GM19099 (cell line): Measurements from ENCODE around the gene DSP.

ENCODE experiments used
- POLR2A ChIP-seq: IDR thresholded peaks from 3 replicates; pipeline ENCODE4 v1.6.1; 2011; ENCODE audit warnings: low read depth; ENCODE audit not compliant: insufficient read length; ENCODE audit errors: extremely low read depth

DSP gene

DNA sequence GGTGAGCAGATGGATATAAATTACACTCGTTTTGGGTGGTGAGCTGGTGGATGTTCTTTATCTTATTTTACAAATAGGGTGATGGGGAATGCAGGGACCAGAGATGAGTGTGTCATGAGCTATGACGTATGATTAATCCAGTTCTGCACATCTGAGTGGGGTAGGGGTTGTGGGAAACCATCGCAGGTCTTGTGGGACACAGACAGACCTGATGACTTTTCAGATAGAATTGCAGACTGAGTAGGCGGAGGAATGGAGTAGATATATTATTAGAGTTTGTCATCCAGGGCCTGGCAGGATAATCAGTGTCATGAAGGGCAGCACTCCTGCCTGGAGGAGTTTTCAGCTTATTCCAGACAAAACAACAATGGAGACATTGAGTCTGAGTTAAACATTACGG lies 12.9 kb upstream of the DSP start:
- TF ChIP-seq POLR2A: no peak

DNA sequence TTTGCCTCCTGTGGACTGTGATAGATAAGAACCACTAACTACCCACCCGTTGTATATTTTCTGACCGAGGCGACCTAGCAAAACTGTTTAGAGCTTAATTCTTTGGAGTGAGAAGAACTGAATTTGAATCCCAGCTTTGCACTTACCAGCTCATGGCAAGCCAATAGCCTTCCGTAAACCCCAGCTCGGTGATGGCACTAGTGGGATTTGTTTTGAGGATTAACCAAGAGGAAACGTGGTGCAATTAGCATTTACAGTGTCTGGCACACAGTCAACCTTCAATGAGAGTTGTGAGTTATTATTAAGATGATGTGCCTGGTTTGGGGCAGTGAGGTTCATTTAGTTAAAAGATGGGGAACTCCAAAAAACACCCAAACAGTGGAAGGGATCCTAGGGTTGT lies 12.3 kb upstream of the DSP start:
- no peak for TF ChIP-seq POLR2A

DNA sequence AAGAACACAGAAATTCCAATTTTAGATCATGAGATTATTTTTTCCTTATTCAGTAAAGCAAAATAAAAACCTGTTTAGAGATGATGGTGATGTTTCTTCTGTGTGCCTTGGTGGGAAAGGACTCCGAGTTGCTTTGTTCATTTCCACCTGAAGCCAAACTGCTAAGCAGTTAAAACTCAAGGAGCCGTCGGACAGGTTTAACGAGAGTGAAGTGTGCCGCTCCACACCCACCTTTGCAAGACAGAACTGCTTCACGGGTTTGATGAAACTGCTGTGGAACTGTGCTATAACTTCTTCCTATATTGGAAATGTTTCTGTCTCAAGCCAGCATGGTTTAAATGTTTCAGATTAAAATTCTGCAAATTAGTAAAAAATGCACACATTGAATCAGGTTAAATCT lies 9.2 kb upstream of the DSP start:
- no peak for TF ChIP-seq POLR2A

DNA sequence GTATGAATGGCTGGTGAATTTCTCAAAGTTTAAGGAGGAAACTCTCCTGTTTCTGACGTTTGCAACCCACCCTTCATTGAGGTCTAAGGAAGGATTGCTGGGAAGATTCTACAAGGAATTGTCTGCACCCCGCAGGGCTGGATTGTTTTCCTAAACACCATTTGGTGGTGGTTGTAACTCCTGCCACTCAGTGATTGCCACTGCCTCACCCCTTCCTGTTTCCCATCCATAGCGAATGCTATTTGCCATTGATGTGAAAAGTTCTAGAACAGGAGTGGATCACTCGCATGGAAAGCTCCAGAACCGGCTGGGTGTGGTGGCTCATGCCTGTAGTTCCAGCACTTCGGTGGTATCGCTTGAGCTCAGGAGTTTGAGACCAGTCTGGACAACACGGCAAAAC lies 8.7 kb upstream of the DSP start:
- no peak for TF ChIP-seq POLR2A

DNA sequence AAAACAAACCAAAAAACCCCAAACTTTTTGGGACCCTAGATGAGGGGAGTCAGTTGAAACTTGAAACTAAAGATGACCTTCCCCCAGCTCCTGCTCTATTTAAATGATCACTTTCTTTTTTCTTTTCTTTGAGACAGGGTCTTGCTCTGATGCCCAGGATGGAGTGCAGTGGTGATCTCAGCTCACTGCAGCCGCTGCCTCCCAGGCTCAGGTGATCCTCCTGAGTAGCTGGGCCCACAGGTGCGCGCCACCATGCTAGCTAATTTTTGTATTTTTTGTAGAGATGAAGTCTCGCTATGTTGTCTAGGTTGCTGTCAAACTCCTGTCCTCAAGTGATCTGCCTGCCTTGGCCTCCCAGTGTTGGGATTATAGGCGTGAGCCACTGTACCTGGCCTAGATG lies 7.3 kb upstream of the DSP start:
- no peak for TF ChIP-seq POLR2A

DNA sequence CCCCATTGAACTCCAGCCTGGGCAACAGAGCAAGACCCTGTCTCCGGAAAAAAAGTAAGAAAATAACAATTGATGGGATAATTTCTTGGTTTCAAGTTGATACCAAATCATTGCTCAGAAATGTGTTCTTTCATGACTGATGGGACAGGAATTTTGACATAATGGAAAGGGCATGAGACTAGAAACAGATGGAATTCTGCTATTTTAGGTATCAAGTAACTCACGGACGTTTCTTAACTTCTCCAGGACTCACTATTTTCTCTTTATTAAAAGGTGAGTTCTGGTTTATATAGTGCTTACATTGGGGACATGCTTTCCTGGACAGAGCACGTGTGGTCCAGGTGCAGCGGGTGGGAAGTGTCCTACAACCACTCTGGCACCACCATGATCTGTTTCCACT lies 6.0 kb upstream of the DSP start:
- TF ChIP-seq POLR2A: no peak

DNA sequence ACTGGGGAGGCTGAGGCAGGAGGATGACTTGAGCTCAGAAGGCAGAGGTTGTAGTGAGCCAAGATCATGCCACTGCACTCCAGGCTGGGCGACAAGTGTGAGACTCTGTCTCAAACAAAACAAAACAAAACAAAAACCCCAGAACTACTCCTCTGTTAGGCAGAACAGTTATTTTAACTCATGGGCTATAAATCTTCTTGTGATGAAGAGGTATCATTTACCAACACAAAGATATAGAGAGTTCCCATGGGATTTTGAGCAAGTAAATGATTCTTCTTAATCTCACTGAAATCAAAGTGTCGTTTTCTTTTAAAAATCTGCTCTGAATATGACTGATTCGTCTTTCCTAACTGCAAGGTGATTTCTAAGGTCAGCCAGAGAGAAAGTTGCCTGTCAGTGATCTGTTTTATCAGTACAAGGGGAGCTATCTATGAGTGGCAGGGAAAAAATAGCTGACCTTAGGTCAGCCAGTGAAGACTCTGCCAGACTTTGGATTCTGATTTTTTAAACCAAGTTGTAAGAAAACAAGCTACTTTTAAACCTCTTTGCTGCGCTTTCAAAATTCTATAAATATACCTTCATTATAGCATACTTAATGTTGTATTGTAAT lies 3.8 kb upstream of the DSP start:
- TF ChIP-seq POLR2A: no peak

DNA sequence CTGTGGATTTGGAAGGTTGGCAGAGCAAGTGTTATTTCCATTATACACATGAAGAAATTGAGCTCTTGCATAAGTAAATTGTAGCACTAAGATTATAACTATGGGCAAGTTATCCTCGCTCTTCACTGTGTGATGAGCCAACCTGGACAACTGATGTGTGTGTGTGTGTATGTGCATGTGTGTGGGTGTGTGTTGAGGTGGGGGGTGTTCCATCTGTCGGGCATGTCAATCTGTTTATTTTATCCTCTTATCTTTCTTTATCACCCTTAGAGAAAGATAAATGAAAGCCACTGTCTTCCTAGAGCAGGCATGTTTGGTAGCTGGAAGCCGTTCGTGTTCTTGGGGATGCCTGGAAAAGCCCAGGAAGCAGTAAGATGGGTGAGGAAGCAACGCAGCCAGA lies 3.0 kb upstream of the DSP start:
- no peak for TF ChIP-seq POLR2A

DNA sequence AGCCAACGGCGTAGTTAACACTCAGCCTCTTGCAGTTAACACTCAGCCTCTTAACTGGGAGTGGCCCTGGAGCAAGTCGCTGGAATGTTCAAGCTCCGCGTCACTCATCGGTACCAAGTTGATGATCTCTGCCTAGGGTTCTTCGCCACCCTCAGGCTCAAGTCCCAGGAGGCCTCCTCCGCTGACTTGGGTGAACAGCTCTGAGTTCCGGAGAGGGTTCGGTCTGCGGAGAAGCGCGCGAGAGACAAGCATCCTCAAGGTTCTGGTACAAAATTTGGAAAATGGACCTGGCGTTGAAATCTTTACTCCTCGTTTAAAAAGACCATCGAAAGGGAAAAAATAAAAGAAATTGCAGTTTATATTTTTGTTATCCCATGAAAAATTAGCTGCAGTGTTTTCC lies 876 bp upstream of the DSP start:
- no peak for TF ChIP-seq POLR2A

DNA sequence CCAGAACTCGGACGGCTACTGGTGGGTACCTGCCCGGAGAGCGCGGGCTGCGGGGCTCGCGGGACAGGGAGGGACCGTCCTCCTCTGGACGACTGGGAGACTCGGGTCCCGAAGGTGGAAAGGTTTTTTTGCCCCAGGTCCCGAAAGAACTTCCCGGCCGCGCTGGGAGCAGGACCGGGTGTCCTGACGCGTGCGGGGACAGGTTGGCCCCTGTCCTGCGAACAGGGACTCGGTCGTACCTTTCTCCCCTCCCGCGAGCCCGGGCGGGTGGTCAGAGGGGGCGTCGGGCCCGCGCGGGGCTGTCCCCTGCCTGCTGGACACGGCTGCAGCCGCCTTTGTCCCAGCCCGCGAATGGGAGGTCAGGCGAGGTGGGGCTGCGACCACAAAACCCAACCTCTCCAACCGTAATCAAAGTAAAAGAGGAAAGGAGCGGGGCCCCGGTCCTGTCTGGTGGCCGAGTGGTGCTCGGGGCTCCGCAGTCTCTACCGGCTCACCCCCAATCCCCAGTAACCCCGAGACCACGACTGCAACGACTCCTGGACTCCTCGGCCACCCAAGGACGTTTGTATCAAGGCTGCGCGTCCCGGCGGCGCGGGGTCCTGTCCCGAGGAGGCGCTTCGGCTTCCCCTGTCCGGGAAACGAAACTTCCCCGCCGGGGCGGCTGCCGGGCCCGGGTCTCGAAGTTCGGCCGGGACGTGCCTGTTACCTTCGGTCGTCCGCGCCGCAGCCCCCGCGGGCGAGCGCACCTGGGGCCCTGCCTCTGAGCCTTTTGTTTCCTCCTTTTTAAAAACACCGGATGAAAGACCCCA lies 798 bp downstream of the DSP start:
- TF ChIP-seq POLR2A: no peak

DNA sequence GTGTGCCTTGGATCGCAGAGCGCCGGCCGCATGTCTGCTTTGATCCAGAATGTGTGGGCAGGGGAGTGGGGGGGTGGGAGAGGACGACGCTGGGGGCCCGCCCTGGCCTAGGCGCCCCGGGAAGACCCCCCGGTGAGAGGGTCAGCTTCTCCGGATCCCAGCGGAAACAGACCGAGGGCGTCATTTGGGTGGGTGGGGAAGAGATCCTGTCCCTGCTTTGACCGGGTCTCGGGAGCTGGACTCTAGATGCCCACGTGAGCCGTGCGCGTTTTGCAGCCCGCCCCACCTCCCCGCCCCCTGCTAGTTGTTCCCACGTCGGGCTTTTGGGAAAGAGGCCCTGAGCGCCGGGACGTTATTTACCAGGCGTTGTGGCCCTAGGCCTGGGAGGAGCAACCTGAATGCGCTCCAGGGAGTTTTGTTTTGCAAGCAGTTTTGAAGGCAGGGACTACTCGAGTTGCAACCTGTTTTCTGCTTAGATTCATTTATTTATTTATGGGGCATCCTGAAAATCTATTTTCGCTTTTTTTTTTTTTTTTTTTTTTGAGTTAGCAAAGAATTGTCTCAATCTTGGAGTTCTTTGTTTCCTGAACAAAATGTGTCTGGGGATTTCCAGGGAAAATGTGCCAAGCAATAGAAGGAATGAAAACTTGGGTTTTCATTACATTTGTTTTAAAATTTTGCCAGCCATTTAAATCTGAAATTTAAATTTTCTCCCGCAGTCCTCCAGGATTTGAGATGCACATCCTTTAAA lies 1.6 kb downstream of the DSP start:
- TF ChIP-seq POLR2A: no peak

DNA sequence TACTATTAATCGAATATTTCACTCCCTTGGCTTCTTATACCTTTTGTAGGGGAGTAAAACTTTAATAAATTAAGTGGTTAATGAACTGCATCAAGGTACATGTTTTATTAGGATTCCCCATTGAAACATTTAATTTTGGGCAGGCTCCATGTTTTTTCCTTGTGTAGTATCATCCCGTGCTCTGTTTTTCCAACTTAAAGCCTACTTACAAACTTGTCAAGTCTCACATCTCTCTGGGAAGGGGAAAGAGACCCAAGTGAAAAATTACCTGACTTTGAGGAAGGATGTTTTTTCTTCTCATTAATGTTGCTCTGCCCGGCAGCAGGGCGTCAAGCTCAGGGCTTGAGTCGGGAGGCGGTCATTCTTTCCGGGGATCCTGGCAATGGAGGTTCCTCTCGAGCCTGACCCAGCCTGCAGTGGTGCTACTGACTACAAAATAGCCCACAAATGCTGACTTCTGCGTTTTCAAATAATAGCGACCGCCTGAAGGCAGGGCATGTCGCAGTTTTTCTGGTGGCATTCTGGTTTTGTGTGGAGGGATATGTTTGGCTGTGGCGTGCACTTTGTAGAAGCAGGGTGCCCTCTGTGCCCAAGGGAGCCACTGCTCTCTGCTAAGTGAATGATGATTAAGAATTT lies 2.4 kb downstream of the DSP start:
- no peak for TF ChIP-seq POLR2A

DNA sequence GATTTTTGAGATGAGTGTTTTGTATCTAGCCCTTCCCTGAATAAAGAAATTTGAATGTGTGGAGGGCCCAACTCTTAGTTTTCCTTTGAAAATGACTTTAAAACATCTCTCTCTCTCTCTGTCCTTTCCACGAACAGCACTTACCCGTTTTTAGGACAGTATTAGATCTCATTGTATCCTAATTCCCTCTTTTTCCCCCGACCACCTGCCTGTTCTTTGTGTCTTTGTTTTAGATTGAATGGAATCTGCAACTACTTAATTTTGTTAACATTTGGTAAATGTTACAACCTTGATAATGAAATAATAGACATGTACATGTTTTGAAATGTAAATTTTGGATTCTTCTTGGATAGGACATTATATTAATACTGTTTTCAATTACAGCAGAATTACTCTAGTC lies 3.1 kb downstream of the DSP start:
- no peak for TF ChIP-seq POLR2A

DNA sequence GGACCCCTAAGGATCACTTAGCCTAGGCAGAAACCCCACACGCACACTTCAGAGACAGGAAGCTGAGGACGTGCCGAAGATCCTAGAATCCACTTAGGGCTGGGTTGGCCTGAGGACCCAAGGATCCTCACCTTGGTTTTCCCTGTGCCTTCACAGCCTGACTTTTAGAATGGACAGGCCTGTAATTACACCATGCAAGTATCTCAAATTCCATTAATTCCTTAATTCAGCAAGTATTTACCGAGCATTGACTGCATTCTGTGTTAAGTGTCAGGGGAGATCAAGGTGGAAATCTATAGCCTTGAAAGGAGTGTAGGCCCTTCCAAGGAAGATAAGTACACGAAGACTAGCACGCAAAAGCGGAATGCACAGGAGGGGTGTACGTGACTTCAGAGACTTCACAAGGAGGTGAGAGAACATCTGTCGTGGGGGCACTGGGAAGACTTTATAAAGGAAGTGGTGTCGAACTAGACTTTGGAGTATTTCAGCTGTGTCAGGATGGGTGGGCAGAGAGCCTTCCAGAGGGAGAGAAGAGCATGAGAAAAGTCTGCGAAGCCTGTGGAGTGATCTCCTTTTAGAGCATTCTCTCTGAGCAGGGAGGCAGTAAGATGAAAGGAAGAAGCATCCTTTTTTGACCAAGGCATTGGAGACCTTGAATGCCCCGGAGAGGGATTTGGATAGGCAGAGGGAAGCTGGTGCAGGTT lies 4.0 kb downstream of the DSP start:
- no peak for TF ChIP-seq POLR2A

DNA sequence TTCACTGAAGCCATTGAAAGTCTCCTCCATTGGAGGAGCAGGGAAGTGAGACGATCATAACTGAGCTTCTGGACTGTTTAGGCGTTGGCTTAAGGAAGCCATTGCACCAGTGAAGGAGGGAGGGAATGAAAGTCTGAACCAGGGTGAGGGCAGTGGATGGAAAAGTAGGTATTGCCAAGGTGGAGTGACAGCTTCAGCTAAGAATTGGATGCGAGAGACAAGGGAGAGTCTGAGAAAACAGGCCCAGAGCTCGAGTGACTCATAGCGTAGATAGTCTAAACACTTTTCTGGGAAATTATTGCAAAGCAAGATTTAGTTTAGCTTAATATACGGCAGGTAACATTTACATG lies 4.5 kb downstream of the DSP start:
- TF ChIP-seq POLR2A: no peak

DNA sequence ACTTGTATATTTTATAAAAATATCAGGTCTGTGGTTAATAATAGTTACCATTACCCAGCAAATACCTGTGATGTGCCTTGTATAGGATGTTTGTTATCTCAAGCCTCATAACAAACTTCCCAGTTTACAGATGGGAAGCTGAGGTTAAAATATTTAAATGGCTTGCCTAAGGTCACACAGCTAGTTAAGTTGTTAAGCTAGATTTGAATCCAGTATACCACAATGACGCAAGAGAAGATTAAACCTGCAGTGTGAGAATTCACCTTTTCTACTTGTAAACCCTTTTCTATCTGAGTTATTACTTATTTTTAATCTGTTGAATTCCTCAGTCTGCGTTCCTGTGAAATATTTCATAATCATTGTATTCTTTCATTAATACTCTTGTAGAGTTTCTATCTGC lies 4.9 kb downstream of the DSP start:
- TF ChIP-seq POLR2A: no peak

DNA sequence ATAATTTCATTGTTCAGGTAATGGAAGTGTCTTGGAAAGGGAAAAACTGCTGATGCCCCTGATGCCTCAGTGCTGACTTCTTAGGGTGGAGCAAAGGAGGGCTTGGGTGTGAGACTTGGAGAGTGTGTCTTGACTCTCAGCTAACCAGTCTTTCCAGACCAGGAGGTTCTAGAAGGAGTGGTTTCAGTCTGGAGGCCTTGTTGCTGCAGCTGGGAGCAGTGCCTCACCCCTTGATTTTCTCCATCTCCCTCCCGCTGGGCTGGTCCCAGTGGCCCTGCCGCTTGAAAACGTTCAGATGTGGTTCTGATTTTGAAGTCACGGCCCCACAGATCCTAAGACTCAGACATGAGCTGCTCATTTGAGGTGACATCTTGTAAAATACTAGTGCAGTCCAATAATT lies 5.4 kb downstream of the DSP start:
- TF ChIP-seq POLR2A: no peak
